Naive B cell (primary cell): ENCODE data around the gene RFC2. TPM values are rescaled to one million over a fixed set of nuclear protein-coding genes. Genes with fewer than 3 reads are reported as not detected.

Source experiments
- ATAC-seq, 2 donors: fragments of 150-1000 bp; cut with Tn5 transposase; 2 replicates each; pipeline ENCODE4 v1.10.0; 2021; ENCODE audit warnings: low read depth in 2 of 2, mild to moderate bottlenecking in 2 of 2, moderate library complexity in 2 of 2
- DNase-seq: peaks from one replicate; pipeline ENCODE4 v3.0.0; 2022
- H3K27ac Mint-ChIP-seq, 6 donors: one replicate each; pipeline ENCODE4 v1.8.0; 2020 to 2022; ENCODE audit warnings: mild to moderate bottlenecking in 6 of 6, mixed read lengths in 6 of 6, moderate library complexity in 5 of 6, inconsistent platforms in 2 of 6
- H3K27me3 Mint-ChIP-seq, 3 donors: one replicate each; pipeline ENCODE4 v1.8.0; 2021 to 2022; ENCODE audit warnings: mixed read lengths in 3 of 3, mild to moderate bottlenecking in 1 of 3
- H3K36me3 Mint-ChIP-seq, 2 donors: one replicate each; pipeline ENCODE4 v1.8.0; 2020 to 2022; ENCODE audit warnings: mixed read lengths in 2 of 2, inconsistent platforms in 1 of 2, mild to moderate bottlenecking in 1 of 2
- H3K4me1 Mint-ChIP-seq, 3 donors: one replicate each; pipeline ENCODE4 v1.8.0; 2020 to 2022; ENCODE audit warnings: mixed read lengths in 3 of 3, inconsistent platforms in 1 of 3, mild to moderate bottlenecking in 1 of 3, moderate library complexity in 1 of 3
- H3K4me3 Mint-ChIP-seq, 8 donors: one replicate each; pipeline ENCODE4 v1.8.0; 2020 to 2022; ENCODE audit warnings: mild to moderate bottlenecking in 8 of 8, mixed read lengths in 8 of 8, moderate library complexity in 8 of 8, inconsistent platforms in 2 of 8
- H3K9me3 Mint-ChIP-seq, 7 donors: one replicate each; pipeline ENCODE4 v1.8.0; 2020 to 2022; ENCODE audit warnings: mixed read lengths in 7 of 7, mild to moderate bottlenecking in 5 of 7, inconsistent platforms in 2 of 7, moderate library complexity in 1 of 7
- polyA plus RNA-seq, 6 donors: library from polyadenylated mRNA; unstranded; fragments of 300-500 nt; fragmentation: Illumina TruSeq; gene quantifications; one replicate each; pipeline ENCODE4 v1.2.3, GENCODE V29; 2021; ENCODE audit warnings: low read depth in 6 of 6

Gene RFC2
- polyA plus RNA-seq, result 10 to 100 TPM; 42.7 to 61.4 (median 51.9) TPM

DNA sequence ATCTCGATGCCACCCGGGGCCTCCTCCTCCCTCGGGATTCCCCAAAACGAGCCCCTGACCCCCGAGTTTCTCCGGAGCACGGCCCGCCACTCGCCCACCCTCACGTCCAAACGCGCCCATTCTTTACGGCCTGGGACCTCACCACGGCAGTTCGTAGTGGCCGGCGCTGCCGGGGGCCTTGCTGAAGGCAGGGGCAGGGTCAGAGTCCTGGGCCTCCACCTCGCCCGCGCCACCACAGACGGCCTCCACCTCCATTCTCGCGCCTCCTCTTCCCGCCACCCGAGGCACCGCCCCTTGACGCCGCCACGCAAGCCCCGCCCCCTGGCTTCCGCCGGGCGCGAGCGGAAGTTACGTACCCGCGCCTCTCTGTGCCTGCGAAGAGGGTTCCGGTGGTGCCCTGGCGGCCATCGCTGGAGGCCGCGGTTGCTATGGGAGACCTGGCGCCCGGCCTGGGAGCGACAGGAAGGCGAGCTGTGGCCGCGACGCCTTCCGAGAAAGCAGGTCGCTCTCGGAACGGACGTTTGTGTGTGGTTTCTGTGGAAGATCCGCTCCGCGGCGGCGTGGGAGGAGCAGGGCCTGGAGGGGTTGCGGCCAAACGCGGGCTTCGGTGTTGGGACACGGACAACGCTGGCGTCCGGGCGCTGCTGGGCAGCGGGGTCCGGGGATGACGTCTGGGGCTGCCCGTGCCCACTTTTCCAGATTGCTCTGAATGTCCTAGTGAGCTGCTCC, at the start of gene RFC2:
RFC2 (minus strand) TSS at position 271 of the 729 bp plus-strand sequence; CDS start at position 255, 16 bp downstream.
- peak; percentile 98 for DNase-seq
- no peaks in the 10 kb centered on the region for H3K9me3 Mint-ChIP-seq
- H3K4me1 Mint-ChIP-seq, result peaks cover 13 to 61% (median 15%) of the 10 kb centered on the region in 3 donors
- peak within 1 kb of the TSS; percentile 92 to 98 (median 96) for H3K27ac Mint-ChIP-seq
- H3K27me3 Mint-ChIP-seq, result no peaks in the 10 kb centered on the region
- ATAC-seq, result peak; percentile 97 to 98
- H3K36me3 Mint-ChIP-seq, result peaks cover 4 to 10% of the 10 kb centered on the region in 2 donors
- peak within 1 kb of the TSS; percentile 92 to 99 (median 95) for H3K4me3 Mint-ChIP-seq

DNA sequence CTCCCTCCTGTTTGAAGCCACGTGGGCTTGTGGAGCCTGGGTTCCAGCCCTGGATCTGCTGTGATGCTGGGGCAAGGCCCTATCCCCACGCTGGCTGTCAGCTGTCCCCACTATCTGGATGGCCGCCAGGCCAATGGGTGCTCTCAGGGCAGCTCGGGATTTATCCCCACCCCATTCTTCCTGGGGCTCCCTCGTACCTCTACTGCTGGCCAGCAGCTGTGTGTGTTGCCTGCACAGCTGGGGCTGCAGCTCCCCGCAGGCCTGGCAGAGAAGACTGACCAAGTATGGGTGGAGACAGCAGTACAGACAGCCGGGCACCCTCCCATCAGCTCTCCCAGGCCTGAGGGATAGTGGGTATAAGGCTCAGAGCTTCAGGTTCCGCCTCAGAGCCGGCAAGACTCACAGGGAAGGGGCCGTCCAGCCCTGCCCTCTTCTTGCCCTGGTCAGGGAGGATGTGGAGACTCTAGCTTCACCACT, 48.6 kb upstream of the RFC2 start:
- Mint-ChIP-seq H3K4me3 (no peak overlapping the region), H3K27me3 (peaks cover 0 to 4% (median 0%) of the 10 kb centered on the region in 3 donors), H3K9me3 (no peaks in the 10 kb centered on the region), H3K36me3 (no peaks in the 10 kb centered on the region), H3K27ac (peak overlapping the region in 3 of 6 donors; percentile 15 to 70 (median 60)), H3K4me1 (peaks cover 17 to 21% (median 20%) of the 10 kb centered on the region in 3 donors)
- ATAC-seq, result no peak
- DNase-seq, result no peak

DNA sequence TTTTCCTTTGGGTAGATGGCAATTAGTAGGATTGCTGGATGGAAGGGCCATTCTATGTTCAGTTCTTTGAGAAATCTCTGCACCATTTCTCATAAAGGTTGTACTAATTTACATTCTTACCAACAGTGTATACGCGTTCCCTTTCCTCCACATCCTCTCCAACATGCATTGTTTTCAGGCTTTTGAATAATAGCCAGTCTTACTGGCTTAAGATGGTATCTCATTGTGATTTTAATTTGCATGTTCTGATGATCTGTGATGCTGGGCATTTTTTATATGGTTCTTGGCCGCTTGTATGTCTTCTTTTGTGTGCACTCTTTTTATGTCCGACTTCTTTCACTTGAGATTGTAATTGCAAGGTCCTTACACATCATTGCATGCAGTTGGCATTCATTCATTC, 46.7 kb upstream of the RFC2 start:
- Mint-ChIP-seq H3K27ac (no peak overlapping the region), H3K4me1 (peaks cover 3 to 5% (median 3%) of the 10 kb centered on the region in 3 donors), H3K4me3 (no peak overlapping the region), H3K36me3 (no peaks in the 10 kb centered on the region), H3K27me3 (peaks cover 0 to 2% (median 0%) of the 10 kb centered on the region in 3 donors), H3K9me3 (no peaks in the 10 kb centered on the region)
- no peak for DNase-seq
- no peak for ATAC-seq

DNA sequence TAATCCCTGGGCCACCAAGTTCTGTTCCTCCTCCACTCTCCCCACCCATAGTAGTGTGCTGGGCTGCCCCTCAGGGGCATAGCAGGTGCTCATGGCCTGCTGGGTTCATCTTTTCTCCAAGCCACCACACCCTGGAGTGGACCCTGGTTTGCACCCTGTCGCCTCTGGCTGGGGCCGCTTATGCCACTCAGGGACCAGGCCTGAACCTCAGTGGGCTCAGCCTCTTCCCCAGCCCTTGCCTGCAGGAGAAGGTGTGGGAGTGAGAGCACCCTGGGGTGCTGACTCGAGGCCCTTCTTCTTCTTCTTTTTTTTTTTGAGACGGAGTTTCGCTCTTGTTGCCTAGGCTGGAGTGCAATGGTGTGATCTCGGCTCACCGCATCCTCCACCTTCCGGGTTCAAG, 45.2 kb upstream of the RFC2 start:
- H3K27ac Mint-ChIP-seq, result no peak overlapping the region
- no peak overlapping the region for H3K4me3 Mint-ChIP-seq
- H3K4me1 Mint-ChIP-seq, result peaks cover 2 to 6% (median 4%) of the 10 kb centered on the region in 3 donors
- H3K27me3 Mint-ChIP-seq, result no peaks in the 10 kb centered on the region
- no peaks in the 10 kb centered on the region for H3K36me3 Mint-ChIP-seq
- ATAC-seq (no peak), DNase-seq (no peak)
- no peaks in the 10 kb centered on the region for H3K9me3 Mint-ChIP-seq

DNA sequence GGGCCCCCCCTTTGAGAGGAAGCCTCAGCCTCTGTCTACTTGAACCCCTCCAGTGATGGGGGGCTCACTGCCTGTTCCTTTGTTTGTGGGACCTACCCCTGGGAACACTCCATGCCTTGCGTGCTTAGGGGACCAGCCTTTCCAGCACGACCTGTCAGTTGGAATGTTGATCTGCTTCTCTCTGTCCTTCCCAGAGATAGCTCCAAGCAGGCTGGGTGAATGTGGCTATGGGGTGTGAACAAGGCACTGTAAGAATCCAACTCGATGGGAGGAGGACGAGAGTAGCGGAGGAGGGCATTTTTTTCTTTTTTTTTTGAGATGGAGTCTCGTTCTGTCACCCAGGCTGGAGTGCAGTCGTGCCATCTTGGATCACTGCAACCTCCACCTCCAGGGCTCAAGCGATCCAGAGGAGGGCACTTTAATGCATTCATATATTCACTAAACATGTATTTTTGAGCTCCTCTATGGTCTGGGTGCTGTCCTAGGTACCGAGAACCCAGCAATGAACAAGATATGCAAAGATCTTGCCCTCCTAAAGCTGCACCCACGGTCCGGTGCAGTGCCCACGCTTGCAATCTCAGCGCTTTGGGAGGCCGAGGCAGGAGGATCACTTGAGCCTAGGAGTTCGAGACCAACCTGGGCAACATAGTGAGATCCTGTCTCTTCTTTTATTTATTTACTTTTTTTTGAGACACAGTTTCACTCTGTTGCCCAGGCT, 43.5 kb upstream of the RFC2 start:
- no peak for ATAC-seq
- no peaks in the 10 kb centered on the region for H3K27me3 Mint-ChIP-seq
- no peak overlapping the region for H3K4me3 Mint-ChIP-seq
- H3K9me3 Mint-ChIP-seq, result no peaks in the 10 kb centered on the region
- H3K27ac Mint-ChIP-seq, result peak overlapping the region in 1 of 6 donors; percentile 57
- H3K36me3 Mint-ChIP-seq, result no peaks in the 10 kb centered on the region
- no peak for DNase-seq
- H3K4me1 Mint-ChIP-seq, result peaks cover 10 to 20% (median 18%) of the 10 kb centered on the region in 3 donors

DNA sequence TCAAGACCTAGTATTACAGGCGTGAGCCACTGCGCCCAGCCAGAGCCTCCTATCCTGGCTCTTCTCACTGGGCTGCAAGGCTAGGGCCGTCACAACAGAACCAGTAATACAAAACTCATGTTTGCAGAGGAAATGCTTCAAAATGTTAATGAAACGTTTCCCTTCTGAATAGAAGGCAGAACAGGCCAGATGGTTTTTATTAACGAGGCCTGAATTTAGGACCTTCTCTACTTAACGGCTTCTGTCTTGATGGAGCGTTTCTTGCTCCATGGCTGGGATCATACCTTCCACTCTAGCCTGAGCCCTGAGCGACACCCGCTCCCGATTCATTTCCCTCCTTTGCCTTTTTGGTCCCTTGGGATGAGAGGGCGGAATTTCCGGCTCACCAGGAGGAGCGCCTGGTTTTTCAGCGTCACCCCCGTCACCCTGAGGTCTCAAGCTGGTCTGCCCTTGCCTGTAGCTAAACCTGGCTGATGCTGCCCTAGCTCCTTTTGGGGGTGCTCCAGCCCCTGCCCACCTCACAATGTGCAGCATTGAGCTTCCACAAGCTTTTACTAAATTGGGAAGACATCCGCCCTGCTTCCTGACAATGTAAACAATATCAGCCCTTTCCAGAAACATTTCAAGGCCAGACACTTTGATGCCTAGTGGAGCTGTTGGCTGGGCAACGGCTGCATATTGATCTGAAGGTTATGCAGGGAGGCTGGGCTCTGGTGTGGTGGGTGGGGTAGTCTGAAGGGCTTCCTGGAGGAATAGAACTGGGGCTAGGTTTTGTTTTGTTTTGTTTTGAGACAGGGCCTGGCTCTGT, 40.2 kb upstream of the RFC2 start:
- no peaks in the 10 kb centered on the region for H3K36me3 Mint-ChIP-seq
- no peak for ATAC-seq
- peaks cover 20 to 40% (median 38%) of the 10 kb centered on the region in 3 donors for H3K4me1 Mint-ChIP-seq
- H3K4me3 Mint-ChIP-seq, result no peak overlapping the region
- peak overlapping the region in 2 of 6 donors; percentile 53 to 54 for H3K27ac Mint-ChIP-seq
- no peaks in the 10 kb centered on the region for H3K9me3 Mint-ChIP-seq
- H3K27me3 Mint-ChIP-seq, result no peaks in the 10 kb centered on the region
- DNase-seq, result no peak

DNA sequence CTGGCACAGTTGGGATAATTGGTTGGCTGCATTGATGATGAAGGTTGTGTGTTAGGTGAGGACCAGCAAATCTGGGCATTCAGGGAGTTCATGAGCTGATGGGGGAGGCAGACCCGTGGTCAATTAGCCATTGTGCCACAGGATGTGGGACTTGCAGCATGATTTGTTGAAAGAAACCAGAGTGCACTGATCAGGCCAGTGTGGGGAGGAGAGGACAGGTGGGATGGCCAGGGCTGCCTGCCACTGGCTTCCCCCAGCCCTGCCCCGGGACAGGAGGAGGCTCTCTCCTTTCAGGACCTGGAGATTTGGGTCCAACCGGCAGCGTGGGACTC, 39.3 kb upstream of the RFC2 start:
- peak overlapping the region in 3 of 8 donors; percentile 4 to 88 (median 23) for H3K4me3 Mint-ChIP-seq
- no peaks in the 10 kb centered on the region for H3K27me3 Mint-ChIP-seq
- no peaks in the 10 kb centered on the region for H3K9me3 Mint-ChIP-seq
- H3K27ac Mint-ChIP-seq, result peak overlapping the region in 1 of 6 donors; percentile 82
- no peak for DNase-seq
- no peak for ATAC-seq
- no peaks in the 10 kb centered on the region for H3K36me3 Mint-ChIP-seq
- peaks cover 25 to 45% (median 44%) of the 10 kb centered on the region in 3 donors for H3K4me1 Mint-ChIP-seq

DNA sequence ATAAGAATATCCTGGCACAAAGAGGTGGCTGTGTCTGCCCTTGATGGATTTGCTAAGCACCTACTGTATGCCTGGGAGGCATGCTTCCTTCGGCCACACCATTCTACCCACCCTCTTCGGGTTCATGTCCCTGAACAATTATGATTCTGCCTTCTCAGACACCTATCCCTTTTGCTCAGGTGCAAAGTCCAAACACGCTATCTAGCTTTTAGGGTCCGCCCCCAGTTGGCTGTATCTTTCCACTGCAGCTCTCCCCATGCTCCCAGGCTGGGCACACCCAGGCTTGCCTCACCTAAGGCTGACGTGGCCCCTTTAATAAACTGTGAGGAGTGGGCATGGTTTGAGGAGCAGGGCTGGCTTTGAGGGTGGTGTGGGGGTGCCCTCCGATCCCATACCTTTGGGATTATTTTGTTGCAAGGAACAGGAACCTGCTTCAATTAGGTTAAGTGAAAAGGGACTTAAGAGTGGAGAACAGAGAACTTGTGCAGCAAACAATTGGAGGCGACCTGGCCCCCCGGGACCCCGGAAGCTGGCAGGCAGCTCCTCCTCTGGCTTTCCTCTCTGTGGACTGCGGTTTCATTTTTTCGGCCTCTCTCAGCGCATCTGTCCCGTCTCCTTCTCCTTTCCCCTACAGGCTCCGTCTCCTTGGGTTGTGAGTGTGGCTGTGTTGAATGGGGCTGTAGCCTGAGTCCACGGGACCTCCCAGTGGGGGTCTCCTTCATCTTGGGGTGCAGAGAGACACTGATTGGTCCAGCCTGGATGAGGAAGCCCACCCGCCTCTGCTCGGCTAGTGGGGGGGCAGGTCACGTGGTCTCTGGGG, 38.8 kb upstream of the RFC2 start:
- Mint-ChIP-seq H3K36me3 (no peaks in the 10 kb centered on the region), H3K27ac (peak overlapping the region in 2 of 6 donors; percentile 50 to 82), H3K9me3 (no peaks in the 10 kb centered on the region), H3K27me3 (no peaks in the 10 kb centered on the region), H3K4me1 (peaks cover 29 to 51% (median 50%) of the 10 kb centered on the region in 3 donors), H3K4me3 (peak overlapping the region in 5 of 8 donors; percentile 1 to 88 (median 22))
- DNase-seq (no peak), ATAC-seq (no peak)

DNA sequence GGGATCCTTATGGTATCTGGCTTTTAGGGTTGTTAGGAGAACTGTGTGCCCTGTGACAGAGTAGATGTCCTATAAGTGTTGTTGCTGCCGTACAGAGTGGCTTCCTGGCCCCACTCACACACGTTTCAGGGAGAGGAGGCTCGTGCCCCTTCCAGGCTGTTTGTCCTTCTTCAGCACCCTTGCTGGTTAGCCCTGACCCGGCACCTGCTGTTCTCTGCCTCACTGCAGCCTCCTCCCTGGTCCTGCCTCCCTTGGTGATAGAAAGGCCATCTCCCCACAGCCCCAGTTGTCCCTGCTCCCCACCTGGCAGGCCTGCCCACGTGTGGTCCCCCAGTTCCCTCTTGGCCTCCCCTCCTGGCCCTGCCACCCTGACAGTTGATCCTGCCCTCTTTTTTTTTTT, 37.3 kb upstream of the RFC2 start:
- peak overlapping the region in 2 of 6 donors; percentile 33 to 73 for H3K27ac Mint-ChIP-seq
- ATAC-seq (no peak), DNase-seq (no peak)
- peak overlapping the region in 6 of 8 donors; percentile 49 to 88 (median 72) for H3K4me3 Mint-ChIP-seq
- H3K36me3 Mint-ChIP-seq, result no peaks in the 10 kb centered on the region
- H3K4me1 Mint-ChIP-seq, result peaks cover 30 to 57% (median 52%) of the 10 kb centered on the region in 3 donors
- H3K9me3 Mint-ChIP-seq, result no peaks in the 10 kb centered on the region
- H3K27me3 Mint-ChIP-seq, result no peaks in the 10 kb centered on the region

DNA sequence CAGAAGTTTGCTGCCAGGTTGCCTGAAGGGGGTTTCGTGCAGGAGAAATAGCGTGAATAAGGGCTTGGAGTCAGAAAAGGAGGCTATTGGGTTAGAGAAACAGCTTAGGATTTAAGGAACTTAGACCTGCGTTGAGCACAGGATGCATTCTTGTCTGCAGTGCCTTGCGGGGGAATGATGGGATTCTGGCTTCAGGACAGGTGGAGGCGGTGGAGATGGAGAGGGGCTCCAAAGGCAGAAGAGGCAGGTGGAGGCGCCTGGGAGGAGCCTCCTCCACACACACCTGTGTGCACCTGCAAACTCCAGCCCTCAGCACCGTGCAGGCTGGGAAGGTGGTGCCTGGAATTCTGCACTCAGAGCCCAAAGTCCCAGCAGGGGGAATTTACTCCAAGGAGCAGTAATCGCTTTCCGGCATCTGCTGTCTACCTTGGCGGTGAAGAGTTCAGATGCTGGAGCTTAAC, 36.8 kb upstream of the RFC2 start:
- no peak for DNase-seq
- H3K4me3 Mint-ChIP-seq, result peak overlapping the region; percentile 78 to 91 (median 86)
- no peaks in the 10 kb centered on the region for H3K36me3 Mint-ChIP-seq
- peaks cover 30 to 57% (median 52%) of the 10 kb centered on the region in 3 donors for H3K4me1 Mint-ChIP-seq
- H3K27me3 Mint-ChIP-seq, result no peaks in the 10 kb centered on the region
- H3K27ac Mint-ChIP-seq, result peak overlapping the region in 3 of 6 donors; percentile 39 to 88 (median 41)
- H3K9me3 Mint-ChIP-seq, result no peaks in the 10 kb centered on the region
- no peak for ATAC-seq

DNA sequence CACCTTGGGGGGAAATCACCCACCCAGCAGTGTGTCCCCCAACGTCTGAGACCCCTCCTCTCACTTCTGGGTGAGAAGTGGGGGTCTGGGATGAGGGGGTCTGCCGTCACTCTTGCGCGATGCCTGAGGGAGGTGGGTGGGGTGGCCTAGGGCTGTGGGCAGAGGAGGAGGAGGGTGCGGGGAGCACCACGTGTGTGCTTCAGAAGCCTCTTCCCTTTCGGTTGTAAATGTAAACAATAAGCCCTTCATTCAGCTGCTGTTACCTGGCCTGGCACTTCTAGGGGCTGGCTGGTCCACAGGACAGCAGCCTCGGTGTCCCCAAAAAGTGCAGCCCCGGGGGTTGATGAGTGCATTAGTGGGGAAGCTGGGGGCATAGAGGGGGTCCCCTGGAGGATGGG, 36.4 kb upstream of the RFC2 start:
- Mint-ChIP-seq H3K27ac (peak overlapping the region in 4 of 6 donors; percentile 39 to 88 (median 48)), H3K36me3 (no peaks in the 10 kb centered on the region), H3K9me3 (no peaks in the 10 kb centered on the region), H3K4me1 (peaks cover 30 to 57% (median 52%) of the 10 kb centered on the region in 3 donors), H3K27me3 (no peaks in the 10 kb centered on the region), H3K4me3 (peak overlapping the region; percentile 81 to 91 (median 88))
- DNase-seq (no peak), ATAC-seq (no peak)
